ENCODE data around the gene TMEM115.
"Not testable (repeated sequence)": the region's sequence is repeated elsewhere in the genome, so short reads cannot be mapped to it uniquely, and the experiment has no call there.

TMEM115 gene

DNA sequence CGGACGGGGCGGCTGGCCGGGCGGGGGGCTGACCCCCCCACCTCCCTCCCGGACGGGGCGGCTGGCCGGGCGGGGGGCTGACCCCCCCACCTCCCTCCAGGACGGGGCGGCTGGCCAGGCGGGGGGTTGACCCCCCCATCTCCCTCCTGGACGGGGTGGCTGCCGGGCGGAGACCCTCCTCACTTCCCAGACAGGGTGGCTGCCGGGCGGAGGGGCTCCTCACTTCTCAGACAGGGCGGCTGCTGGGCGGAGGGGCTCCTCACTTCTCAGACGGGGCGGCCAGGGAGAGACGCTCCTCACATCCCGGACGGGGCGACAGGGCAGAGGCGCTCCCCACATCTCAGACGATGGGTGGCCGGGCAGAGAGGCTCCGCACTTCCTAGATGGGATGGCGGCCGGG is 47.3 kb downstream of the TMEM115 start:
- not testable (repeated sequence) for H3K36me3 Mint-ChIP-seq (ENCODE audit: insufficient read depth); ATAC-seq (replicated peaks; ENCODE audit: extremely low read depth, poor library complexity, severe bottlenecking); H3K27ac Mint-ChIP-seq (ENCODE audit: low read depth); H3K9me3 Mint-ChIP-seq; H3K4me3 Mint-ChIP-seq; DNase-seq (ENCODE audit: low spot score in 2 of 2); H3K27me3 Mint-ChIP-seq
- H3K4me1 Mint-ChIP-seq: peaks cover 17% of the 10 kb centered on the region
